ENCODE measurements around the gene SMURF2.
A peak's percentile ranks its signal among the peaks of the same experiment; 100 is the strongest.
"Not testable (repeated sequence)": the region's sequence is repeated elsewhere in the genome, so short reads cannot be mapped to it uniquely, and the experiment has no call there.

The SMURF2 gene

DNA sequence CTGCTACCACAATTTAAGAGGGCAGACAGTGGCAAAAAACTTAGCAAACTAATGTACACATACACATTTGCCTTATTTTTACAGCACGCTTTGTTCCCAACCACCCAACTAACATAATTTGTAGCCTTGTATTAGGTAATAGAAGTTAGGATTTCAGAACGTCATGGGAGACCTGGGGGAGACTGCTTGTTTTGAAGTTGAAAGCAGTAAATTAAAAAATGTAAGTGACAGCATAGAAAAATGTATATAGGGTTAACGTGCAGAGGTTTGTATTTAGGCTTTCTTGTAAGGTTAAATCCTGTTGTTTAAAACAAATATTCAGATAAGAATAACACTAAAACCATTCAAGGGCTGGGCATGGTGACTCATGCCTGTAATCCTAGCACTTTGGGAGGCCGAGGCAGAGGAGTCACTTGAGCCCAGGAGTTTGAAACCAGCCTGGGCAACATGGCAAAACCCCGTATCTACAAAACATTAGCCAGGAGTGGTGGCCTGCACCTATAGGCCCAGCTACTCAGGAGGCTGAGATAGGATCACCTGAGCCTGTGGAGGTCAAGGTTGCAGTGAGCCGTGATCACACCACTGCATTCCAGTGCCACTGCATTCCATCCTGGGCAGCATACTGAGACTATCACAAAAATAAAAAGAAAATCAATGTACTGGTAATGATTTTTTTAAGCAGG is 2.3 kb upstream of the SMURF2 start:
- DNase-seq = not testable (repeated sequence)

DNA sequence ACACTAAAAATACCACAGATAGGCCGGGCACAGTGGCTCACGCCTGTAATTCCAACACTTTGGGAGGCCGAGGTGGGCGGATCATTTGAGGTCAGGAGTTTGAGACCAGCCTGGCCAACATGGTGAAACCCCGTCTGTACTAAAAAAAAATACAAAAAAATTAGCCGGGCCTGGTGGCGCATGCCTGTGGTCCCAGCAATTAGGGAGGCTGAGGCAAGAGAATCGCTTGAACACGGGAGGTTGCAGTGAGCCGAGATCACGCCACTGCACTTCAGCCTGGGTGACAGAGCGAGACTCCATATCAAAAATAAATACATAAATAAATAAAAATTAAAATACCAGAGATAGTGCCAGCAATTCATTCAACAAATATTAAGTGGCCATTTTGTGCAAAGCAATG is 1.7 kb upstream of the SMURF2 start:
- not testable (repeated sequence) for DNase-seq

DNA sequence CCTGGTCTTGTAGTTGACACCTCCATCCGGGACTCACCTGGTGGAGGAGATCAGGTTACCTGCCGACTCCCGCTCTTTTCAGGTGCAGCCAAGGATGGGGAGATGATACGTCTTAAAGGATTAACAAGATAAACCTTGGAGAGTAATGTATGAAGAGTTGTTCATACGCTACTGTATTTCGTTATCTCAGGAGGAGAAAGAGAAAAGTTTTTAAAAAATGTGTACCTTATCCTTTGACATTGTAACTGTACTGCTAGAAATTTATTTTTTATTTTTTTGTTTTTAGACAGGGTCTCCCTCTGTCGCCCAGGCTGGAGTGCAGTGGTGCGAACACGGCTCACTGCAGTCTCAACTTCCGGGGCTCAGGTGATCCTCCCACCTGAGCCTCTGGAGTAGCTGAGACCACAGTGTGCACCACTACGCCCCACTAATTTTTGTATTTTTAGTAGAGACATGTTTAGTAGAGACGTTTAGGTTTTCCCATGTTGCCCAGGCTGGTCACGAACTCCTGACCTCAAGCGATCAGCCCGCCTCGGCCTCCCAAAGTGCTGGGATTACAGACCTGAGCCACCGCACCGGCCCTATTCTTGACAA is 764 bp upstream of the SMURF2 start:
- peak; percentile 19 for DNase-seq

DNA sequence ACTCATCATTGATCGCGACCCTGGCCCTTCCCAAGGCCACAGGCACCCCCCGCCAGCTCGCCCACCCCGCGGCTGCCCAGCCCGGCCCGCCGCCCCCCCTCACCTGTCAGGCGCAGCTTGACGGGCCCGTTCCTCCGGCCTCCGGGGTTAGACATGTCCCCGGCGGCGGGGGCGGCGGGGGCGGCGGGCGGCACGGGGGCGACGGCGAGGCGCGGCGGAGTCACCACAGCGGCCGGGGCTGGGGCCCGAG is 456 bp downstream of the SMURF2 start:
- DNase-seq = no peak

- not testable (repeated sequence) for DNase-seq
These were observed 955 bp downstream of the SMURF2 start for GRCh38 chr17:64660978-64661725.

- not testable (repeated sequence) for DNase-seq
These were observed 1.7 kb downstream of the SMURF2 start for GRCh38 chr17:64660195-64660977.

DNA sequence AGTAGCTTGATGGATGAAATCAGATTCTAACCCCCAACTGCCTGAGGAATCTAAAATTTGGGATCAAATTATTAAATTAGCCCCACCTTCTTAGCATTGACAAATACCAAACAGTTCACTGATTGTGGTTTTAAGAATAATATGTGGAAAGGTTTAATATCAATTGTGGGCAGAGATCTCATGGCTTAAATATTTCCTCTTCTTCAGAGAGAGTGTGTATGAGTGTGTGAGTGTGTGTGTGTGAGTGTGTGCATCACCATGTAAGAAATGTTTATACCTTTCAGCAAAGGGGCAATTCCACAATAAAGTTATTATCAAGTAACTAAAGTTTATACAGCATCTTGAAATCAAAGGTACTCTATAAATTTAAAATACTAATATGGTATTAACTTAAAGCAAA is 3.2 kb downstream of the SMURF2 start:
- no peak for DNase-seq

- no peak for DNase-seq
These were observed 4.4 kb downstream of the SMURF2 start for GRCh38 chr17:64657610-64658125.

DNA sequence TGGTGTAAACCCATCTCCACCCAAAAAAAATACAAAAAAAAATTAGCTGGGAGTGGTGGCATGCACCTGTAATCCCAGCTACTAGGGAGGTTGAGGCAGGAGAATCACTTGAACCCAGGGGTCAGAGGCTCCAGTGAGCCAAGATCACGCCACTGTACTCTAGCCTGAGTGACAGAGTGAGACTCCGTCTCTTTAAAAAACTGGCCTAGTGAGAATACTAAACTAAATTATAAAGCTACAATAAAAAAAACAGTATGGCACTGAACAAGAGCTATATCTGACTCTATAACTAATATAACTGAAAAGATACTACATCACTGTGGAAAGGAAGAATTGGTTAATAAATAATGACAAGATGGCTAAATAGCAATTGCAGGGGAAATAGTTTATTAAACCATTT is 6.4 kb downstream of the SMURF2 start:
- DNase-seq = no peak

DNA sequence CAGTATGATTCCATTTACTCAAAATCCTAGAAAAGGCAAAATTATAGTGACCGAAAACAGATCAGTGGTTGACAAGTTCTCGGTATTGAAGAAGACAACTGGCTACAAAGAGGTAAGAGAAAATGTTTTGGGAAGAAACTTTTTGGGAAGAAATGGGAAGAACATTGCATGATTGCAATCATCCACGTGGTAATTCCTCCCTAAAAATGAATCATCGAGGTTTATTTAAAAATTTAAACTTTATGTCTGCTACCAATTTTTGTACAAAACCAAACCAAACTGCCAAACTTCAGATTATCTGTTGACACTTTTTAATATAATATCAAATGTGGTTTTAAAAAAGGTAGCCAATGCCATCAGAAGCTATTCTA is 8.1 kb downstream of the SMURF2 start:
- no peak for DNase-seq

GRCh38 chr17:64653325-64653984 is 8.7 kb downstream of the SMURF2 start:
- DNase-seq = no peak

DNA sequence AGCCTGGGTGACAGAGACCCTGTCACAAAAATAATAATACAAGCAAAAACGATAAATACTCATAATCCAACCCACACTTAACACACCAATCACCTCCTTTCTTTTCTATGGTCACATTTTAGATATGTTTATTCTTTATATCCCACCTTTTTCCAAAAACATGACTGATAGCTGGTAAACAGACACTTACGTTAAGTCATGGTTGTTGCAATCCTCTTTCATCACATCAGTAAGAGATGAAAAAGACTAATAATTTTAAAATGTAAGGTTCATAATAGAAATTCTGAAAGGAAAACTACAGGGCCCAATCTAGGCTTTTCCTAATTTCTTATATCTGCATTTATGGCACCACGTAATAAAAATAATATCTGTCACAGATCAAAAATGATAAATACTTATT is 10.2 kb downstream of the SMURF2 start:
- DNase-seq = no peak

GRCh38 chr17:64648234-64648633 is 13.9 kb downstream of the SMURF2 start:
- no peak for DNase-seq

GRCh38 chr17:64647817-64648216 is 14.3 kb downstream of the SMURF2 start:
- no peak for DNase-seq

- no peak for DNase-seq
These were observed 22.6 kb downstream of the SMURF2 start for GRCh38 chr17:64639516-64639915.

GRCh38 chr17:64638552-64639203 is 23.4 kb downstream of the SMURF2 start:
- no peak for DNase-seq

GRCh38 chr17:64635647-64636305 is 26.3 kb downstream of the SMURF2 start:
- no peak for DNase-seq

- DNase-seq = no peak
These were observed 27.9 kb downstream of the SMURF2 start for GRCh38 chr17:64634218-64634617.

DNA sequence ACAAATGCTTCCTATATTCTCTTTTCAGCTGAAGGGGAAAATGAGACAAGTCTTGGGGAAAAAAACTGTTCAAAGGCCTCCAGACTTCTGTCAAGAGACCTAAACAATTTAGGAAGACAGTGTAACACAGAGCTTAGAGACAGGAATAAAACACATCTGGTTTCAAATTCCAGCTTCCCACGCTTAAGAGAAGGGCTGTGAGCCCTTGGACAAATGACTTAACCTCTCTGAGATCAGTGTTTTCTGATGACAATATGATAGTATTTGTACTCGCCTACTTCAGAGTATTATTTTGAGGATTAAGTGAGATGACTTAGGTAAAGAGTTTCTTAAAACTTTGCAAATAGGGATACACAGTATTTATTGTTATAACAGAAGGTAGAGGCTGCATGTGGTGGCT is 29.5 kb downstream of the SMURF2 start:
- DNase-seq = no peak

- no peak for DNase-seq
These were observed 29.9 kb downstream of the SMURF2 start for GRCh38 chr17:64632194-64632593.

DNA sequence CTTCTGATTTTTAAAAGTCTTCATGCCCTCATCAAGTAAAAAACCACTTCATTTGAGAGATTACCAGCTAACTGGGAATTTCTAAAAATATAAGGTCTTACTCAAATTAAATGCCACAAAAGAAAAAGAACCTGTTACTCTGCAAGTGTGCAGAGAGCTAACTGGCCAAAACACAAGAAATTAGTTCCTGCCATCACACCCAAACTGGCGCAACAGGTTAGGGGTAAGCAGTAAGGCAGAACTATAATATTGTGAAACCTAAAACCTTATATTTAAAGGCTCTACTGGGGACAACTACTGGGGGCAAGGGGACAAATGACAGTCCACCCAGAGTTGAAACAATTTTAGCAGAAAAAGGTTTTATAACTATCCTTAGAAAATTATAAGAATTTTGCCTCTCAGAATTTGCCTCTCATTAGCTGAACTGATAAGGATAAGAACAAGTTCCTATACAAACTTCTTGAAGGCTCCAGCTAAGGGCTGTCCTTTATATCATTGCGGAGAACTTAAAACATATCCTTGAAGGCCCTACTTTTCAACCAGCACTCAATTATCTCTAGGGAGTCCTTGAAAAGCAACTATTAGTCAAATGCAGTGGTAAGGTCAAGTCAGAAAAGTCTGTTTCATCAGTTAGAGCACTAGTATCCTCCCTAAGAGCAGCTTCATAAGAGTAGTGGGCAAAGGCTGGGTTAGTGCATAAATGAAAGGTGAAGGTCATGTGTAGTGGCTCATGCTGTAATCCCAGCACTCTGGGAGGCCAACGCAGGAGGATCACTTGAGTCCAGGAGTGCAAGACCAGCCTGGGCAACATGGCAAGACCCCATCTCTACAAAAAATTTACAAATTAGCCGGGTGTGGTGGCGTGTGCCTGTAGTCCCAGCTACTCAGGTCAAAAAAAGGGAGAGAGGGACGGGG is 31.5 kb downstream of the SMURF2 start:
- DNase-seq = no peak

All from NCI-H1048 (cell line).